Hepatocyte (in vitro differentiated cells): ENCODE measurements around the gene WNT8B. TPM values are rescaled to one million over a fixed set of nuclear protein-coding genes. Genes with fewer than 3 reads are reported as not detected.

Experiments used
- DNase-seq: peaks from one replicate; pipeline ENCODE4 v3.0.0-alpha.2; 2016; ENCODE audit warnings: low spot score
- H2AFZ ChIP-seq: fragments of 200-600 bp; sonication (generic); 2 replicates; pipeline ENCODE4 v1.6.0; 2016; ENCODE audit warnings: antibody characterized with exemption, mild to moderate bottlenecking
- H3K27ac ChIP-seq: fragments of 200-600 bp; sonication (generic); 2 replicates; pipeline ENCODE4 v1.5.1; 2016; ENCODE audit warnings: mild to moderate bottlenecking
- H3K27me3 ChIP-seq: fragments of 200-600 bp; sonication (generic); 2 replicates; pipeline ENCODE4 v1.6.1; 2016
- H3K36me3 ChIP-seq: fragments of 200-600 bp; sonication (generic); replicated peaks from 2 replicates; pipeline ENCODE4 v1.5.1; 2016; ENCODE audit warnings: low read depth; ENCODE audit not compliant: insufficient read depth
- H3K4me1 ChIP-seq: fragments of 200-600 bp; sonication (generic); 2 replicates; pipeline ENCODE4 v1.5.1; 2016; ENCODE audit warnings: mild to moderate bottlenecking, moderate library complexity; ENCODE audit not compliant: insufficient read depth
- H3K4me2 ChIP-seq: fragments of 200-600 bp; sonication (generic); 2 replicates; pipeline ENCODE4 v1.6.0; 2016
- H3K4me3 ChIP-seq: fragments of 200-600 bp; sonication (generic); 2 replicates; pipeline ENCODE4 v1.5.1; 2016; ENCODE audit warnings: mild to moderate bottlenecking
- H3K79me2 ChIP-seq: fragments of 200-600 bp; sonication (generic); 2 replicates; pipeline ENCODE4 v1.6.0; 2017; ENCODE audit warnings: mild to moderate bottlenecking
- H3K9me2 ChIP-seq: fragments of 200-600 bp; sonication (generic); replicated peaks from 2 replicates; pipeline ENCODE4 v1.6.0; 2017; ENCODE audit warnings: mild to moderate bottlenecking; ENCODE audit not compliant: insufficient read depth
- H3K9me3 ChIP-seq: fragments of 200-600 bp; sonication (generic); 2 replicates; pipeline ENCODE4 v1.5.1; 2016; ENCODE audit warnings: low read depth, mild to moderate bottlenecking
- H4K20me1 ChIP-seq: fragments of 200-600 bp; sonication (generic); 2 replicates; pipeline ENCODE4 v1.6.0; 2016; ENCODE audit warnings: mild to moderate bottlenecking; ENCODE audit not compliant: insufficient read depth, poor library complexity, severe bottlenecking
- CTCF ChIP-seq: fragments of 200-600 bp; sonication (generic); IDR thresholded peaks from 2 replicates; pipeline ENCODE4 v1.5.1; 2016; ENCODE audit warnings: antibody characterized with exemption, mild to moderate bottlenecking; ENCODE audit not compliant: poor library complexity
- EZH2 ChIP-seq: fragments of 200-600 bp; sonication (generic); IDR thresholded peaks from 2 replicates; pipeline ENCODE4 v1.6.1; 2016; ENCODE audit warnings: antibody characterized with exemption, mild to moderate bottlenecking, borderline replicate concordance
- EZH2phosphoT487 ChIP-seq: fragments of 200-600 bp; sonication (generic); IDR thresholded peaks from one replicate; pipeline ENCODE4 v1.6.1; 2018; ENCODE audit warnings: antibody characterized with exemption, mild to moderate bottlenecking, low read depth, moderate library complexity; ENCODE audit not compliant: unreplicated experiment, severe bottlenecking
- WGBS: methylation state at CpG from one replicate; pipeline ENCODE4 v1.1.6; 2016; ENCODE audit warnings: low lambda C conversion rate; ENCODE audit errors: missing lambda C conversion rate; 5-methylcytosine and 5-hydroxymethylcytosine counted together
- polyA plus RNA-seq: library from polyadenylated mRNA; unstranded; fragments of >200 nt; fragmentation: Nextera tagmentation; extraction: Ambion mirVana; gene quantifications from 2 replicates; pipeline ENCODE4 v1.2.1, GENCODE V29; 2016
- total RNA-seq: library from RNA; depleted of rRNA; stranded (reverse); fragments of >200 nt; gene quantifications from 2 replicates; pipeline ENCODE4 v1.2.3, GENCODE V29; 2014

Gene WNT8B
- not detected in 2 replicates for total RNA-seq
- polyA plus RNA-seq: not detected in 2 replicates

- Histone ChIP-seq H3K36me3 (no peaks in the 10 kb centered on the region), H3K9me2 (no peaks in the 10 kb centered on the region), H4K20me1 (no peaks in the 10 kb centered on the region), H2AFZ (no peak within 1 kb of the TSS), H3K9me3 (no peaks in the 10 kb centered on the region), H3K4me3 (no peak within 1 kb of the TSS), H3K4me2 (no peak within 1 kb of the TSS), H3K79me2 (no peaks in the 10 kb centered on the region), H3K4me1 (no peaks in the 10 kb centered on the region), H3K27me3 (peaks cover 38% of the 10 kb centered on the region), H3K27ac (no peak within 1 kb of the TSS)
- DNase-seq: no peak
- 64% methylated on average over 4 of the region's 4 CpGs for WGBS
- TF ChIP-seq EZH2phosphoT487 (no peak), CTCF (no peak), EZH2 (no peak)
Measured at GRCh38 chr10:100462709-100463108, at the start of gene WNT8B. WNT8B (plus strand) TSS chr10:100463009; CDS start chr10:100463169, 160 bp downstream.

GRCh38 chr10:100413173-100413572, 49.6 kb upstream of the WNT8B start:
- Histone ChIP-seq H3K4me1 (no peaks in the 10 kb centered on the region), H3K4me2 (no peak overlapping the region), H3K36me3 (no peaks in the 10 kb centered on the region), H3K9me3 (no peaks in the 10 kb centered on the region), H4K20me1 (no peaks in the 10 kb centered on the region), H3K27ac (no peak overlapping the region), H2AFZ (no peak overlapping the region), H3K27me3 (no peaks in the 10 kb centered on the region), H3K4me3 (no peak overlapping the region), H3K79me2 (no peaks in the 10 kb centered on the region), H3K9me2 (no peaks in the 10 kb centered on the region)
- TF ChIP-seq EZH2 (no peak), EZH2phosphoT487 (no peak), CTCF (no peak)
- 91% methylated on average over 3 of the region's 3 CpGs for WGBS
- DNase-seq: no peak

- no peak overlapping the region for H2AFZ ChIP-seq
- H3K27me3 ChIP-seq: no peaks in the 10 kb centered on the region
- H3K79me2 ChIP-seq: no peaks in the 10 kb centered on the region
- no peak overlapping the region for H3K4me3 ChIP-seq
- no peak overlapping the region for H3K4me2 ChIP-seq
- no peaks in the 10 kb centered on the region for H3K36me3 ChIP-seq
- H4K20me1 ChIP-seq: no peaks in the 10 kb centered on the region
- WGBS: 93% methylated on average over 4 of the region's 4 CpGs
- no peak overlapping the region for H3K27ac ChIP-seq
- peaks cover 9% of the 10 kb centered on the region for H3K4me1 ChIP-seq
- H3K9me3 ChIP-seq: no peaks in the 10 kb centered on the region
- no peak for TF ChIP-seq EZH2
- no peak for TF ChIP-seq CTCF
- TF ChIP-seq EZH2phosphoT487: no peak
- H3K9me2 ChIP-seq: no peaks in the 10 kb centered on the region
- DNase-seq: no peak
Measured at GRCh38 chr10:100419911-100420449, 42.8 kb upstream of the WNT8B start.
